Measurements from ENCODE around the gene KLHL7.

Gene KLHL7

GRCh38 chr7:23096518-23097290, 8.9 kb upstream of the KLHL7 start:
- Histone ChIP-seq H3K9me3 (ENCODE audit: low read length) (peaks cover 12% of the 10 kb centered on the region), H3K4me3 (ENCODE audit: low read depth, low read length, poor library complexity, severe bottlenecking) (no peak overlapping the region), H3K4me2 (ENCODE audit: low read length) (no peak overlapping the region), H3K4me1 (ENCODE audit: insufficient read depth, low read length, severe bottlenecking) (no peaks in the 10 kb centered on the region), H4K20me1 (ENCODE audit: insufficient read depth, low read length) (no peaks in the 10 kb centered on the region), H3F3A (ENCODE audit: insufficient read depth, low read length) (no peaks in the 10 kb centered on the region), H2AFZ (ENCODE audit: low read length) (no peak overlapping the region), H3K36me3 (ENCODE audit: insufficient read depth, low read length) (no peaks in the 10 kb centered on the region), H3K27me3 (ENCODE audit: insufficient read depth, low read length) (no peaks in the 10 kb centered on the region; the same call in 1 of the 2 replicates), H3K79me2 (ENCODE audit: insufficient read depth, low read length) (no peaks in the 10 kb centered on the region), H3K27ac (ENCODE audit: low read depth, low read length, poor library complexity, severe bottlenecking) (no peak overlapping the region), H3K9ac (ENCODE audit: low read length) (no peak overlapping the region), H3K9me2 (ENCODE audit: low read depth, low read length) (no peaks in the 10 kb centered on the region)
- TF ChIP-seq EZH2 (IDR thresholded peaks at IDR 0.05; ENCODE audit: borderline replicate concordance, low read length) (no peak), CTCF (IDR thresholded peaks at IDR 0.05; ENCODE audit: low read length) (no peak)

- H3K36me3 ChIP-seq (ENCODE audit: insufficient read depth, low read length), result peaks cover 4% of the 10 kb centered on the region; the same call in 1 of the 2 replicates
- no peaks in the 10 kb centered on the region for H3K9me2 ChIP-seq (ENCODE audit: low read depth, low read length)
- TF ChIP-seq CTCF (IDR thresholded peaks at IDR 0.05; ENCODE audit: low read length) (no peak), EZH2 (IDR thresholded peaks at IDR 0.05; ENCODE audit: borderline replicate concordance, low read length) (no peak)
- H3F3A ChIP-seq (ENCODE audit: insufficient read depth, low read length), result 0 out of 2 replicates have a peak, but pooled peaks cover 2% of the 10 kb centered on the region
- H3K79me2 ChIP-seq (ENCODE audit: insufficient read depth, low read length), result no peaks in the 10 kb centered on the region
- H3K4me1 ChIP-seq (ENCODE audit: insufficient read depth, low read length, severe bottlenecking), result no peaks in the 10 kb centered on the region
- H3K9me3 ChIP-seq (ENCODE audit: low read length), result peaks cover 12% of the 10 kb centered on the region
- H3K4me2 ChIP-seq (ENCODE audit: low read length), result no peak overlapping the region
- H3K9ac ChIP-seq (ENCODE audit: low read length), result no peak overlapping the region
- H3K4me3 ChIP-seq (ENCODE audit: low read depth, low read length, poor library complexity, severe bottlenecking), result no peak overlapping the region
- H2AFZ ChIP-seq (ENCODE audit: low read length), result no peak overlapping the region
- H3K27me3 ChIP-seq (ENCODE audit: insufficient read depth, low read length), result no peaks in the 10 kb centered on the region
- no peak overlapping the region for H3K27ac ChIP-seq (ENCODE audit: low read depth, low read length, poor library complexity, severe bottlenecking)
- H4K20me1 ChIP-seq (ENCODE audit: insufficient read depth, low read length), result no peaks in the 10 kb centered on the region
Measured at GRCh38 chr7:23098029-23098428, 7.6 kb upstream of the KLHL7 start.

DNA sequence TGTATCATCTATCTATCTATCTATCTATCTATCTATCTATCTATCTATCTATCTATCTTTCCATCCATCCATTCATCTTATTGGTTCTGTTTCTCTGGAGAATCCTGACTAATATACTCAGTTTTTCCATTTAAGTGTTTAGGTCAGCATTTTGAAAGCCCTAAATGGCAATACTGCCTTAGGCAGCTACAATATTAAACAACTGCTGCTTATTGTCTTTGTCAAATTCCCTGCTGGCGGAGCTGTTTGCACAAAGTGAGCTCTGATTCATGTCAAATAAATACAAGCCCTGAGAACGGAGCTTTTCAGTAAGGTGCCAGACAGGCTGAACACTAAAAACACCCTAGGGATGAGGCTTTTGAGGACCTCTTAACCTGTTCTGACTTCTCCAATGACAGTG, 7.1 kb upstream of the KLHL7 start:
- peaks cover 7% of the 10 kb centered on the region; the same call in 1 of the 2 replicates for H3K36me3 ChIP-seq (ENCODE audit: insufficient read depth, low read length)
- H3K9me3 ChIP-seq (ENCODE audit: low read length), result peaks cover 12% of the 10 kb centered on the region
- no peak for TF ChIP-seq CTCF (IDR thresholded peaks at IDR 0.05; ENCODE audit: low read length)
- no peak for TF ChIP-seq EZH2 (IDR thresholded peaks at IDR 0.05; ENCODE audit: borderline replicate concordance, low read length)
- no peaks in the 10 kb centered on the region for H3K79me2 ChIP-seq (ENCODE audit: insufficient read depth, low read length)
- 0 out of 2 replicates have a peak, but pooled peaks cover 3% of the 10 kb centered on the region for H3F3A ChIP-seq (ENCODE audit: insufficient read depth, low read length)
- H3K27me3 ChIP-seq (ENCODE audit: insufficient read depth, low read length), result no peaks in the 10 kb centered on the region
- no peak overlapping the region for H3K27ac ChIP-seq (ENCODE audit: low read depth, low read length, poor library complexity, severe bottlenecking)
- H3K9me2 ChIP-seq (ENCODE audit: low read depth, low read length), result no peaks in the 10 kb centered on the region
- H3K4me3 ChIP-seq (ENCODE audit: low read depth, low read length, poor library complexity, severe bottlenecking), result no peak overlapping the region
- H3K4me1 ChIP-seq (ENCODE audit: insufficient read depth, low read length, severe bottlenecking), result no peaks in the 10 kb centered on the region
- no peak overlapping the region for H3K9ac ChIP-seq (ENCODE audit: low read length)
- H2AFZ ChIP-seq (ENCODE audit: low read length), result no peak overlapping the region
- H3K4me2 ChIP-seq (ENCODE audit: low read length), result no peak overlapping the region
- no peaks in the 10 kb centered on the region for H4K20me1 ChIP-seq (ENCODE audit: insufficient read depth, low read length)

All from OCI-LY1 (cell line).